ENCODE results near the gene LPAR1. TPM values are rescaled to one million over a fixed set of nuclear protein-coding genes. Genes with fewer than 3 reads are reported as not detected.

The LPAR1 gene
- total and polyA plus RNA-seq, 2 of the 8 experiments (the other 6 are each of a cell fraction or from before 2014, with no cell fraction given): 3.4 to 5.1 TPM

GRCh38 chr9:110872920-110873319 is 165.3 kb downstream of the LPAR1 start (continued):
- TF ChIP-seq, protein P1, sequence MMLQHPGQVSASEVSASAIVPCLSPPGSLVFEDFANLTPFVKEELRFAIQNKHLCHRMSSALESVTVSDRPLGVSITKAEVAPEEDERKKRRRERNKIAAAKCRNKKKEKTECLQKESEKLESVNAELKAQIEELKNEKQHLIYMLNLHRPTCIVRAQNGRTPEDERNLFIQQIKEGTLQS (IDR thresholded peaks at IDR 0.05; ENCODE audit: insufficient read depth, low read depth, low read length): no peak
